ENCODE results near the gene HAND2.

The HAND2 gene

DNA sequence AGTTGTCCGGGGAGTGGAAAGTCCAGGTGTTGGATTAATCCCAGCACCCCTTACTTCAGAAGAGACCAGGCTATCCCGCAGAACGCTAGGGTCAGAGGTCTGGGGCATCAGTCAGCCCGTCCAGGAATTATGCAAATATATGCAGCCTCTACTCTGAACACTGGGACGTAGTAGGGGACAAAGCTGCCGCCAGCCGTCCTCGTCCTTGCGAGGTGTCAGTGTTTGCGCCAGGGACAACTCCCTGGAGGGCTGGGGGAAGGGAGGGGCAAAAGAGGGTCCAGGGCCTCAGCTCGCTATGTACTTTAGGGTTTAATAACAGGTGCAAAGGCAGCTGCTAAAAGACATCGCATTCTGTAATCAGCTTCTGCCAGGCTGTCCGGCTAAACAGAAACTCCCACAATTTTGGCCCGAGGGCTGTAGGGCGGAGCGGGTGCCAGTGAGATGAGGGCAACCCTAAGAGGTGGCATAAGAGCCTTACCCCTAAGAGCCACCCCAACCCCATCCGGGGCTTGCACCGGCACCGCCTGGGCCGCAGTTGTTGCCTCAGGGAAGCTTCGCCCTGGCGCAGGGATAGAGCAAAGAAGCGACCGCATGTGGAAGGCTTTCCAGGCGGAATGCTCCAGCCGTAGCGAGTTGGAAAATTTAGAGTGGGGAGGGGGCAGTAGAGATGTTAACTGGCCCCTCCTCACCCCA, 8.4 kb downstream of the HAND2 start:
- no peak for DNase-seq (ENCODE audit: low read depth, low spot score)

DNA sequence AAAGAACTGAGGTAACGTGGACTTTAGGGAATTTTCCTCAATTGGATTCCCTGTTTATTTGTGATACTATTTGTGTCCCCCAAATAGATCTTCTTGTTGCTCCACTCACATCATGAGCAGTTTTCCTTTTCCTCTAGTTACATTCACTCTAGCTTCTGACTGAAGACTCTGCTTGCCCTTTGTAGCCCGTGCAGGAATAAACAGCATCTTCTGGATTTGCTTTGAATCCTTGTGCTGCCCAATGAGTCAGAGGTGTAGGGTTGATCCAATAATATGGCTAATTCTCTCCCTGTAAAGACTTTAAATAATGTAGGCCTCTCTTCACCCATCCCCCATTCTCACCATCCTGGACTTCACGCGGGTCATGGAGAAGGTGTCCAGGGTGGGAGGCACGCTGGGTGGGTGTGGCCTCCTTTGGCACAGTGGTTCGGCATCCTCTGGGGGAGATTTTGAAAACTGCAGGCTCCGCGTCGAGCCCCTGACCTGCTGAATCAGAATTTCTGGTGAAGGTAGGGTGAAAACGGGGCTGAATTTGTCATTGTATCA, 9.0 kb downstream of the HAND2 start:
- no peak for DNase-seq (ENCODE audit: low read depth, low spot score)

DNA sequence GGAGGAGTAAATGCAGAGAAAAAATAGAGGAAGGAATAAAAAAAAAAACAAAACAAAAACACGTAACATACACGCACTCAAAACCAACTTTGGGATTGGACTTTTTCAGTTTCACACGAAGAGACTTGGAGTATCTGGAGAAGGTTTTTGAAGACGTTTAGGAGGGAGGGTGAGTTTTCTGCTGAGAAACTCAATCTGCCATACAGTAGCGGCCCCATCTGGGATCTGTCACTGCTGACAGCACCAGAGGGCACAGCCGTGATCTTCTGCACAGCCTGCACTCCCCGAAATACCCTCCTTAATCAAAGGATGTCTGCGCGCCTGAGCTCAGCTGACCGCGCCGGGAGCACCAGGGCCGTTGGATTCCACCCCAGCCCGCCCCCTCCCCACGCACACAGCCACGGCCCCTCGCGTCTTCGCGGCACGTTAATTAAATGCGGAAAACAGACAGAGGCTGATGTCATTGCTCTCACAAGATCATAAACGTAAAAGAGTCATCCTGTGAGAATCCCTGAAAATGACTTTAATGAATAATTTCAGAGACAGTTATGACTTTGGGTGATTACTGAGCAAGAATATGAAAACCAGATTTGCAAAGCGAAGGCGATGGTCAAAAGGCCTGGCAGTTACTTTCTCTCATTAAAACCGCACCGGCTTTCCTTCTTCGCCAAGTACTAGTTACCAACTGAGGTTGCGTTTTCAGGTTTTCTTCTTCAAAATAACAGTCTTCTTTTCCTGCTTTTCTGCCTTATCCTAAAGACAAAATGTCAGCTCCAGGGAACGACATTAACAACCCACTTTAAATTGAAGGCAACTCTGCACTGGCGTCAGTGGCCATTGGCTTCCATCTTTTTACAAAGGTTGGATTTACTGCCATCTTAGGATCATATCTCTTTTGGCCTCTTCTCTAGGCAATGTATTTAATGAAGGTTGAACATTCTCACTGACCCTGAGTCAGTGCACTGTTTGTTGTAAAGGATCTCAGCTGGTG, 10.6 kb downstream of the HAND2 start:
- no peak for DNase-seq (ENCODE audit: low read depth, low spot score)

DNA sequence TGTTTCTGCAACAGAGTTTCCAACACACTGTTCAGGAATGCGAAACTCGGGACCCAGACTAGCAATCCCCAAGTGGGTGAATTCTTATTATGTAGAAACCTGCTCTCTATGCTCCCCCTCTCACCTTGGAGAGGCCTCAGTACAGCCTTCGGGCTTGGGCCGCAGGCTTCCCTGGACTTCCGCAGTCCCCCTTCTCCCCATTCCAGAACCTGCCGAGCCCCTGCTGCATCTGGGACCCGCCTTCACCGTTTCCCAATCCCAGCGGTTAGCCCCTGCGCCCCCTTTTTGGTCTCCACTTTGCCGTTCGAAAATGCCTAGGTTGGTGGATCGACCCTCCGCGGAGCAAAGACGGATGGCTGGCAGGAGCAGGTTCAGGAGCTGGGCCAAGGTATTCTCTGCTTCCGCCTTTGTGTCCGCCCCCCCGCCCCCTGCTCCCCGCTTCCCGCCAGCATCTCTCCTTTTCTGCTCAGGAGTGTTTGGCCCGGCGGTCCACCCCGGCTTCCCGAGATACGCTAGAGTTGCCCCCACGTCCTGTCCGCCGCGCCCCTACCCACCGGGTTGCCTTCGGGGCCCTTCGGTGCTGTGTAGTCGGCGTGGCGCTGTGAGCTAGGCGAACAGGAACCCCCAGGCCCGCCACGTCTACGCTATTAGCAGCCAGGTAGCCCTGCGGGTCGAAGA, 11.5 kb downstream of the HAND2 start:
- DNase-seq (ENCODE audit: low read depth, low spot score): no peak

DNA sequence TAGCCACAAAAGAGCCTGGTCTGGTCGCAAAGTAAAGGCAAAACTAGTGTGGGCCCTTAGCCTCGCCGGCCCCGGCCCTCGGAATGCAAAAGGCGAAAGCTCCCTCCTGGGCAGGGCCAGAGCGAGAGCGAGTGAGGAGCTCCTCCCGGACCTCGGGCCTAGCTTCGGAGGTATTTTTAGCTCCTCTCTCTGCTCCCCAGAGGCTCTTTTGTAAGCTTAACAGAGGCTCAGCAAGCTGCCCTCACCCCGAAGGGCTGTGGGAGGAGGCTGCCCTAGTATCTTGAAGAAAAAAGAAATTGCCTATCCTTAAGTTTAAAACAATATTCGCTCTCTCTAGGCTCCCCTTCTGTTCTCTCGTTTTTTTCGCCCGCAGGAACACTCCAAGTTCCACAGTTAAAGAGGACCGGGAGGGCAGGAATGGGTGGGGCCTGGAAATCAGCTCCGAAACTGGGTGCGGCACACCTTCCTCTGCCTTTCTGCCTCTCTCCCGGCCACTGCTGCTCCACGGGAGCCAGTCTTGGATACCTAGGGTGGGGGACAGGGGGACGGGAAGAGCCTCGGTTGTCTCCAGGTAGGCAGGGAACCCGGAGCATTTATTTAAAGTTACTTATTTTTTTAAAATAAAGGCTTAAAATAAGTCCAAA, 12.1 kb downstream of the HAND2 start:
- no peak for DNase-seq (ENCODE audit: low read depth, low spot score)

DNA sequence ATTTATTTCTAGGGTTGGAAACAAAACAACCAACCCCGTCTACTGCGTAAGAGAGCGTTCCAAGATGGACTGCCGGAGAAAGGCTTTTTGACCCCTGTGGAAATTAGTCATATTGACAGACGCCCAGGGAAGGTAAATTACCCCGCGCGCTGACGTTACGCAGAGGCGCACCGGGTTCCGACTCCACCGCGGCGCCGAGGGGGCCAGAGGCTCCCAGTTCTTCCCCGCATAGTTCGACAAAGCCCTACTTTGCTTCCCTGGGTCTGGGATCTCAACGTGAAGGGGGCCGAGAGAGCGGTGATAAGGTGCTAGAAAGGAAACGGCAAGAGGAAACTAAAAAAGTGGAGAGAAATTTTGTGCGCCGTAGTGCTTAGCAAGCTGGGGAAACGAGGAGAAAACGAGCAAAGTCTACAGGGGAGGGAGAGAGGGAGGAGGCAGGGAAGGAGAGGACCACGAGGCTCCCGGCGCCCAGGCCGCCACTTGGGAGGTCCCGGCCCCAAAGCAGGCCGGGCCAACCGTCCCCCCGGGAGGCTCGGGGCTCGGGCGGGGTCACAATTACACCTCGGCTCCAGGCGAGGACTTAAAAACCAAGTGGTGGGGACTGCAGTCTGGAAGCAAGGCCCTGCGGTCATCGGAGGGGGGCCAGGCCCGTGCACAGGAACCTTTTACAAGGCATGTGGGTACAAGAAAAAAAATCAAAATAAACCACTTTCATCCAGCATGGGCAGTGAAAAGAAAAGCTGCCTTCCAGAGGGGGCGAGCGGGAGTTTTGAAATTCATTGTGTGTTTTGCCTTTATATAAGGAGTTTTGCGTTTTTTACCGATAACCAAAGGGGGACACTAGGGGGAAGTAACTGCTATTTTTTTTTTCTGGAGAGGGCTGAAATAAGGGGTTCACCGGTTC, 13.2 kb downstream of the HAND2 start:
- no peak for DNase-seq (ENCODE audit: low read depth, low spot score)

DNA sequence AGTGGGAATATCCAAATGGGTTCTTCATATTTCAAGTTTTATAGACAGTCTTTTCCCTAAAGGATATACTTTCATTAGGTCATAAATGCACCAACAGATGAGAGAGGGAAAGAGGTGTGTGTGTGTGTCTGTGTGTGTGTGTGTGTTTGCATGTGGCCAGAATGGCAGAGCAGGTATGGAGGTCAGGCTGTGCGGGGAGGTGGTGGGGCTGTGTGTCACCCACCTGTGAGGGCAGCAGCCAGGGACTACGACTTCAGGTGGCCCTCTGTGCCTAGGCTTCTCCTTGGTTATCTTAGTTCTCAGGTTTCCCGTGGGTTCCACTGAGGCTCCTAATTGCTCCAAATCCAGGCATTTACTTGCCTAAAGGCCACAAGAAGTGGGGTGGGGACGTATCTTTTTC, 14.6 kb downstream of the HAND2 start:
- no peak for DNase-seq (ENCODE audit: low read depth, low spot score)

DNA sequence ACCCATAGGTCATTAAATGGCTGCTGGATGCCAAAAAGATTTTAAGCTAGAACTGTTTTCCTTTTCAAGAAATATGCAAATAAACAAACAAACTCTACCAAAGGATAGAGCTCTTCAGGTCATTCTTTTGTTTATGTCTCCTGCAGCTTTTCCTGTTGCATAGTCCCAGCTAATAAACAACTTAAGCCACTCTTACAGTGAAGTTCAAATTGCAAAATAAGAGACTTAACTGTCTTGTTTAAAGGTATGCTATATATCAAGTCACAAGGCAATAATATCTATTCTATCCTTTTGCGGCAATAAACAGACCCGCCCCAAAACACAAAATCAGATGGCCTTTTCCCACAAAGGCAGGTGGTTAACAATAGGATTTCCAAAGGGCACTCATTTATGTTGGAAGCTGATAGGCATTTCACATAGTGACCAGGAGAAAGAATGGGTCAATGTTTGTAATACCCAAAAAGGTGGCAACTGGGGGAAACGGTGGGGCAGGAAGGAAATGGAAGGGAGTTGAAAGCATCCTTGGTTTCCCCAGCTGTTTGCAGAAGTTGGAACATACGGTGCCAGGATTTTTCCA, 15.3 kb downstream of the HAND2 start:
- no peak for DNase-seq (ENCODE audit: low read depth, low spot score)

DNA sequence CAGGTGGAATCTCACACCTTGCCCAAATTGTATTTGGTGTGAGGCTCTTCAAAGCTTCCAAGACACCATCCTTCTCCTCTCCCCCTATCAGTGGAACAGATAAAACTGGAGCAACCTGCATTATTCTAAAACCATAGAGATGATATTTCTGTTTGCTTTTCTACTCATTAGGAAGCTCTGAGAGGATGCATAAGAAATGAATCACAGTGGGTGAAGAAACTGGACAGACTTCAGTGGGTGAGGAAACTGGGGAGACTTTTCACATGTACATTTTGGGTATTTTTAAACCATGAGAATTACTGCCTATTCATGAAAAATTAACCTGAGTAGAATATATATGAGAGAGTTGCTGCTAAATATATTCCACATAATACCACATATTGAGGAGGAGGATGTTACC, 16.4 kb downstream of the HAND2 start:
- DNase-seq (ENCODE audit: low read depth, low spot score): no peak

DNA sequence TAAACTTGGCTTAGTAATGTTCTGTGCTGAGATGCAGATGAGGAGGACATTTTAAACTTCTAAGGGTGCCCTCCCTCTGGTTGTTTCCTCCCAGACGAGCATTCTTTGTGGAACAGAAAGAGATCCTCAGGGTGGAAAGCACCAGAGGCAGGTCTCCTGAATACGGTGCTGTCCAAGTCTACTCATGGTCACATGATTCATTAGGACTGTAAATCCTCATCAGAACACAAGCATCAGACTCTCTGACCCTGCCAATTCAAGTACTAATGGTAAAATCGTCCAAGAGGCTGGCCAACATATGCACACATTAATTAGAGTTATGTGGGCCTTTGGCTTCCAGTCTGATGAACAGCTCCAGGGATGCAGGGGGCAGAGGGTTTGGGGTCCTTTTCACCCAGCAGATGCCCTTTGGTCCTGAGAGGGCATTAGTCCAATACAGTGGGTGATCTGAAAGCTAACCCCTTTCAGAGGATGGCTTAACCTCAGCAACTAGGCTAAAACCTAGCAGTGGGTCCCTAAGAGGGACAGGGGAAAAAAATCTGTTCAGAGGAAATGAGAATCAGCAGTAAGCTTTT, 18.2 kb downstream of the HAND2 start:
- DNase-seq (ENCODE audit: low read depth, low spot score): no peak

DNA sequence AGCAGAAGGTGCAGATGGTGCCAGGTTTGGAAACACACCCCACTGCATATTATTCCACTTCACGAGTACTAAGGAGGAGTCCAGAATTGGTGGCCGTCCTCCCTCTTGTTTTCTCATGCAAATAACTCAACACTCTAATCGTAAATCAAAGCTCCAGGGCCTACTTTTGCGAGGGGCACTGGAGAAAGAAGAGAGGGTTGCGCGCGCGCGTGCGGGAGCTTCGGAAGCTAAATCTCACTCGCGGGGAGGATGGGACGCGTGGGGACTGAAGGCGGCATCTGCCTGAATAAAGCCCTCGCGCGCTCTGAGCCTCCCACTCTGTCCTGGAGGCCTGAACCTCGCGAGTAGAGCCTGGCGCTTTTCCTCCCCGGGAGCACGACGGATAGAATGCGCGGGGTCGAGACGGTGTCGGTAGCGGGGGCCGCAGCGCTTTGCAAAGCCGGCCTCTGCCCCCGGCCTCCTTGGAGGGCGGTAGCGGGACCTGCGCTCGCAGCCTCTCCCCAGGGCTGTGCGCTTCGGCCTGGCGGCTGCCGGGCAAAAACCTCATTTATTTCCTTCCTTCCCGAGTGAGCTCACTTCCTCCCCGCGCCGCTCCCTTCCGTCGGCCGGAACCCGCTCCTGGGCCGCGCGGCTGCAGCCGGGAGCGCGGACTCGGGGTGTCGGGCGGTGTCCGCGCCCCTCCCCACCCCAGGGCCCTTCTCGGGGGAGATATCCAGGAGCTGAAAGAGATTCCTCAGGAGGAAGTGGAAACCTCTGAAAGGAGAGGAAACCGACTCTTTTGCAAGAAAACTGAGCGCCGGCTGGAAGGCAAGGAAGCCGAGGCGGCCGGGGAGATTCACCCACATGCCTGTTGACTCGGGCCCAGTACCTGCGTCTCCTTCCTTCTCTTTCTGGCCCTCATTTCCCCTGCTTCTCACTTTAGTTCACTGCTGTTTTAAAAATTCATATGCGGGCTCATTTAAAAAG, 20.7 kb downstream of the HAND2 start:
- no peak for DNase-seq (ENCODE audit: low read depth, low spot score)

DNA sequence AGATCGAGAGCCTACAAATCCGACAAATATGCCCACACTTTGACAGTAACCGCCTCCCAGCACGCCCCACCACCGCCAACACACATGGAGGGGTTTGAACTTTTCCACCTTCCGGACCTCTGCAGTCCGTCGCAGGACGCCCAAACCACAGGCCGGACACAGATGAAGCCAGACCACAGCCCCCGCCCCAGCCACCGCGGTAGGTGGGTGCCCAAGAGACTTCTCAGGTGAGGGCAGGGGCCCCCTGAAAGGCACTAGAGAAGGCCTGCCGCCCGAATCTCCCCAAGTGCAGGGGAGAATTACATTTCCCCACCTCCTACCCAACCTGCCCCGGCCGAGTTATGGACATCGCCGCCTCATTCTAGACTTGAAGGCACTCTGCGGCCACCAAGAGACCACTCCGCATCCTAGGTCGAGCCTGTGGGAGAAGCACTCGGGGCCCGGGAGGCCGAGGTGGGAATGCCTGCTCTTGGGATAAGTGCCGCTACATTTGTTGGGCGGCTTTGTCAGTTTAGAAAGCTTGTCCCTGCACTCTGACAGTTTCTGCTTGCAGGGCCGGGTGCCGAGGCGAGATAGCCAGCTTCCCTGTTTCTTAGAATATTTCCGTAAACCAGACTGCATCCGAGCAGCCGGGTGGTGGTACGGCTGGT, 21.5 kb downstream of the HAND2 start:
- DNase-seq (ENCODE audit: low read depth, low spot score): no peak

DNA sequence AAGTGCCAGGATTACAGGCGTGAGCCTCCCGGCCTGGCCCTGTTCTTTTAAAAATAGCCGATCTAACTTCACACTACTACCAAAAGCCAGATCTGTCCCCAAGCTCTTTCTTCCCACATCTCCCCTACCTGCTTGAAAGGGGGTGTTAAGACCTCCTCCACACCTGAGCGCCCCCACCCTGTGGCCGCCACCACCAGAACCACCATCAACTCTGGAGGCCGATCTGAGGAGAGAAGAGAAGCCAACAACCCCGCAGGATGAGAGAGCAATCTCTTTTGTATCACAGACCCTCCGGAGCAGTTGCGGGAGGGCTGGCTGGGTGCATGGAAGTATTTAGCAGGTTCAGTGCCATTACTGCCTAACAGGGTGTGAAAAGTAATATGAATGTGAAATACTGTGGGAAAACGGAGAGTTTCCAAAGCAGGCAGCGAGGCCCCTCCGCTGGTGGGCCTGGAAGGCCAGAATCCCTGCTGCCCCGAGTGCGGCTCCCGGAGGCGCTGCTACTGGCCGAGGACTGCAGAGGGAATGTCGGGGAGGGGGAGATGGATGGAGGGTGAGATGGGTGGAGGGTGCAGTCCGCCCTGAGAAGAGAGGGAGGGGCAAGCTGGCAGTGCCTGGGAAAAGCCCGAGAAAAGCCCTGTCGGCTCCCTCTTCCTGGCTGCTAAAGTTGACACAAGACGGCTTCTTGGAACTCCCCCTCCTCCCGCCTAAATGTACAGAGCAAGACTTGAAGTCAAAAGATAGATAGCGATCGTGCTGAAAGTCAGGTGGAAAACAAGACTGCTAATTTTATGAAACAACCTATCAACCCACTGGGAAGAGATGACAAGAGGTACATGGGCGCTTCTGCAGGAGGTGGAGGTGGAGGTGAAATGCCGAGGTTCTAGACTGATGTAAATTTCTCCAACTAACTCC, 22.3 kb downstream of the HAND2 start:
- DNase-seq (ENCODE audit: low read depth, low spot score): no peak

DNA sequence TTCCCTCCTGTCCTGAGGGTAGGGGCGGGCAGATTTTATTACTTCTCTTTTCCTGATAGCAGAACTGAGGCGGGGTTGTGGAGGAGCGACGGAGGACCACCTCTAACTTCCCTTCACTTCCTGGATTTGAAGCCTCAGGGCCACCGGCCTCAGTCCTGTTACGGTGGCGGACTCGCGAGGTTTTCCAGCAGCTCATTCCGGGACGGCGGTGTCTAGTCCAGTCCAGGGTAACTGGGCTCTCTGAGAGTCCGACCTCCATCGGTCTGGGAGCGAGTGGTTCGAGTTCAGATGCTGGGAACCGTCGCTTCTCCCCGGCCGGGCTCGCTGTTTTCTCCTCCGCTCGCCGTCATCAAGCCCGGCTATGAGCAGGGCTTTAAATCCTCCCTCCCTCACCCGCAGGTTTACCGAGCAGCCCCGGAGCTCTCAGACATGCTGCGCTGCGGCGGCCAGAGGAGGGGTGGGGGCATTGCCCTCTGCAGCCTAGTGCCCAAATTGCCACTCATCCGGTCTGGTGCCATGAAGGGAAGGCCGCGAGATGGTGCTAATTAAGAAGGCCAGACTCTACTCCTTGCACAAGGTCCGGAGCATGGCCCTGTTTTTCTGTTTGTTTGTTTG, 23.3 kb downstream of the HAND2 start:
- no peak for DNase-seq (ENCODE audit: low read depth, low spot score)

DNA sequence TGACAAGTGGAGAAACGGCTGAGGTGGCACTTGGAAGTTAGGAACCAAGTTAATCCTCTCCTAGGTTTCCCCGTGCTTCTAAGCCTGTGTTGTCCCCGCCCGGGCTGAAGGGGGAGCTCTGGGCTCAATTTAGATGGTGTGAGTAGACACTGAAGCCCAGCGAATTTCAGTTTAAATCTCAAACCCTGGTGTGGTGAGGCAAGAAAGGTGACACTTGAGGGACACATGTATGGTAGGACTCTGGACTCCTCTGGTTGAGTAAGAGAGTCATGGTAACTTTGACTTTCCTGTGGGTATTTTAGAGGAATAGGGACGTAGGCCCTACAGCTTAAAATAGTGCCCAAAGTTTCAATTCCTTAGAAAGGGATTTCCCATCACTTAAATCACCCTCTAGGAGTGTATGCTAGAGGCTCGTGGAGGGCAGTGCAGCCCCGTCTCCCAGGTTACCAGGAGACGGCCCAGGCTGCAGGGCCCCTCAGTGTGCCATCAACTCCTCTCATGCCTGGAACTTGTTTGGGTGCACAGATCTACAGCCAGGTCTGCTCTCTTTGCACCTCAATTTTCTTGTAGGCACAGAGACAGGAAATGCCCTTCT, 24.0 kb downstream of the HAND2 start:
- no peak for DNase-seq (ENCODE audit: low read depth, low spot score)

DNA sequence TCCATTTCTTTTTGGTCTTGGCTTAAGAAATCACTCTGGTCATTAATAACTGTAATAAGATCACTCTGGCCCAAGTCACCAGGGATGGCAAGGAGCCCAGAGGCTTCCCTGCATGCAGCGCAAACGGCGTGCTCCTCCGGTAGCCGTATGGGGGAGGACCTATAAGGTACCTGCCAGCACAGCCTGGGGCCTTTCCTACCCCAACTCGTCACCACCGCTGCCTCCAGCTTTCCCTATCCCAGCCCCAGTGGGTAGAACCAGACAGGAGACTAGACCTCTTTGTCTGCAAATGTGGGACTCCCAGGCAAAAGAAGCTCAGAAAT, 25.9 kb downstream of the HAND2 start:
- DNase-seq (ENCODE audit: low read depth, low spot score): no peak
